HG02623 (cell line): ENCODE measurements around the gene ZYG11A.
"Not testable (repeated sequence)": the region's sequence is repeated elsewhere in the genome, so short reads cannot be mapped to it uniquely, and the experiment has no call there.

Experiments
- ATAC-seq: cut with Tn5 transposase; IDR thresholded peaks from one replicate; pipeline ENCODE4 v1.9.1; 2021; ENCODE audit warnings: moderate library complexity; ENCODE audit not compliant: unreplicated experiment

ZYG11A gene

DNA sequence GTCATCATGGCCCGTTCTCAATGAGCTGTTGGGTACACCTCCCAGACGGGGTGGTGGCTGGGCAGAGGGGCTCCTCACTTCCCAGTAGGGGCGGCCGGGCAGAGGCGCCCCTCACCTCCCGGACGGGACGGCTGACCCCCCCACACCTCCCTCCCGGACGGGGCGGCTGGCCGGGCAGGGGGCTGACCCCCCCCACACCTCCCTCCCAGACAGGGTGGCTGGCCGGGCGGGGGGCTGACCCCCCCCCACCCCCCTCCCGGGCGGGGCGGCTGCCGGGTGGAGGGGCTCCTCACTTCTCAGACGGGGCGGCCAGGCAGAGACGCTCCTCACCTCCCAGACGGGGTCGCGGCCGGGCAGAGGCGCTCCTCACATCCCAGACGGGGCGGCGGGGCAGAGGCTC is 27.2 kb downstream of the ZYG11A start:
- not testable (repeated sequence) for ATAC-seq

DNA sequence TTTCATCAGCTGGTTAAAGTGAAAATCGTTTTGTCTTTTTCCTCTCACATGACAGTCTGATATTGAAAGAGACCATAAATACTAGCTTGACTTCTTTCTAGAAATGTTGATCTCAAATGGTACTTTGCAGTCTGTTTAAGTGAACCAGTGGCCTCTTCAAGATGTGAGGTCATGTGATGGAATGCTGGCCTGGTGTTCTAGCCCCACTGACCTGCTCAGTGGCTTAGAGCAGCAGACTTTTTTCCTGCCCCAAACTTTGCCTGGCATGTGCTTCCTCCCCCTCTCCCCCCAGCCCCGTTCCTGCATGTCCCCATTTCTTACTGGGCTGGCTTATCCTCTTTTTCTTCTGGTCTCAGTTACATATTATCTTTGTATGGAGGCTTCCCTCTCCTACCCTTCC is 34.3 kb downstream of the ZYG11A start:
- ATAC-seq: no peak

DNA sequence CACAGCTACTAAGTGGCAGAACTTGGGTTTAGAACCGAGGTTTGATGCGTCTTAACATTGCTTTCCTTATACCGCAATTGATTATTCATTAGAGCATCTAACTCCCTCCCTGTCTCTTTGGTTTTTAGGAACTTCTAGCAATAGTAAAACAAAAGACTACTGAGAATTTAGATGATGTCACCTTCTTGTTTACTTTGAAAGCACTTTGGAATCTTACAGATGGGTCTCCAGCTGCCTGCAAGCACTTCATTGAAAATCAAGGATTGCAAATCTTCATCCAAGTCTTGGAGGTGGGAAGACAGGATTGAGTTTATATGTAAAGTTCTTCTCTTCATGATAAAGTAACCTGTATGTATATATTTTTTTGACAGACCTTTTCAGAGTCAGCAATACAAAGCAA is 35.0 kb downstream of the ZYG11A start:
- no peak for ATAC-seq

DNA sequence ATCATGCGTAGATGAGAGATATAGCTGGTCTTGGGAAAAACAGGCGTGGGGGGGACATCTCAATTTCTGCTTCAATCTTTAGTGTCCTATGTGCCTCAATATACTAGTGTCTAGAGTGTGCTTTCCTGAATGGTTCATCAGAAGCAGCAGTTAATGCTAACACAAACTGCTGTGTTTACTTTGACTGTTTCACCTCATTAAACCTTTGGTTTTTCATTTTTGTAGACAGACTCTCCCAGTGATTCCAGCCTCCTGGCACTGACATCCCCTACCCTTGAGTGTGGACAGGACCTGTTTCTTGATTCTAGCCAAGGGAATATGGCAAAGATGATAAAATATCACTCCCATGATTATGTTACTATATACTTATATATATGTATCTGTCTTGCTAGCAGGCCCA is 37.6 kb downstream of the ZYG11A start:
- ATAC-seq: no peak

DNA sequence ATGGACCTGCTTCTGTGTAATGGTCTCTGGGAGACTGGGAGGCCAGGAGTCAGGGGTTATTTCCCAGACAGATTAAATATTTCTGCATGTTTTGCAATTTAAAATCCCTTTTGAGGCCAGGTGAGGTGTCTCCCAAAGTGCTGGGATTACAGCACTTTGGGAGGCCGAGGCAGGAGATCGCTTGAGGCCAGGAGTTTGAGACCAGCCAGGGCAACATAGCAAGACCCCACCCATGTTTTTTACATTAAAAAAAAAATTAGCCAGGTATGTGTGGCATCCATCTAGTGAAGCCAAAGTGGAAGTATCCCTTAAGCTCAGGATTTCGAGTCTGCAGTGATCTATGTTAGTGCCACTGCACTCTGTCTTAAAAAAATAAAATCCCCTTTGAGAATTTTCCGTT is 44.9 kb downstream of the ZYG11A start:
- no peak for ATAC-seq

DNA sequence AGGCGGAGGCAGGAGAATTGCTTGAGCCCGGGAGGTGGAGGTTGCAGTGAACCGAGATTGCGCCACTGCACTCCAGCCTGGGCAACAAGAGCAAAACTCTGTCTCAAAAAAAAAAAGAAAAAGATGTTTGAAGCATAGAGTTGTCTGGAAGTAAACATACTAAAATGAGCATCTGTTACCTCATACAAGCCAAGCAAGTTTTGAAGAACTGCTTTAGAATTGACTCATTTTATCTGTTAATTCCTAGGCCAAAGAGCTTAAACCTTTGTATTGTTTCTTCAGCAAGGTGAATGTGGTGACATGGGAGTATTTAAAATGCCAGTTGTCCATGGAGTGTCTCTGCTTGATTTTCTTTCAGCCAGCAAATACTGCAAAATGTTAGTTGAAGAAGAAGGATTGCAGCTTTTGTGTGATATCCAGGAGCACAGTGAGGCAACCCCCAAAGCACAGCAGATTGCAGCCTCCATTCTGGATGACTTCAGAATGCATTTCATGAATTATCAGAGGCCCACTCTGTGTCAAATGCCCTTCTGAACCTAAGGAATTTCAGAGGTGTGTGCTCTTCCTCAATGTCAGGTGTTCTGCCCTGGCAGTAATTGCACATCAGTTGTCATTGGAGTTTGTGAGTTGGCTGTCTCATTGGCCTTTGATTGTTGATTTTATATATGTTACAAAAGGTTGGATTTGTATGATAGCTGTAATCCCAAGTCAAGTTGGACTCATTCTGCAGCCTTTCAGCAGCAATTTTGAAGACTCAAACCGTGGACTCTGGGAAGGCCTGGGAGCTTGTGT is 50.1 kb downstream of the ZYG11A start:
- no peak for ATAC-seq

DNA sequence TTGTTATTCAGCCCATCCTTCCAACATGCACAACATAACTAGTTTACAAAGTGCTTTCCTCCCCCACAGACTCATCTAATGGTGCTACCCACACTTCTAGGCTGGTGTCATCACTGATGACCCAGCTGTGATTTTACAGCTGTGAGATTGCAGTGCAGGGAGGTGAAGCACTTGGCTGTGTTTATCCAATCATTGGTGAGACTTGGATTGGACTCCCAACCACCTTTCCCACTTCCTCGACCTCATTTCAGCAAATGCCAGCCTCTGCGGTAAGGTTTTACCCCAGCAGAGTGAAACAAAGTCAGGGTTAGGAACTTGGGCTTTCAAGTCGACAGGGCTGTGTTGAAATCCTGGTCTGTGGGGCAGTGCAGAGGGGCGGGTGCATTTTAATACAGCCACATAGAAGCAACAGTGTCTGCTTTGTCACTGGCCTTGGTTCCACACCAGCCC is 56.9 kb downstream of the ZYG11A start:
- no peak for ATAC-seq

DNA sequence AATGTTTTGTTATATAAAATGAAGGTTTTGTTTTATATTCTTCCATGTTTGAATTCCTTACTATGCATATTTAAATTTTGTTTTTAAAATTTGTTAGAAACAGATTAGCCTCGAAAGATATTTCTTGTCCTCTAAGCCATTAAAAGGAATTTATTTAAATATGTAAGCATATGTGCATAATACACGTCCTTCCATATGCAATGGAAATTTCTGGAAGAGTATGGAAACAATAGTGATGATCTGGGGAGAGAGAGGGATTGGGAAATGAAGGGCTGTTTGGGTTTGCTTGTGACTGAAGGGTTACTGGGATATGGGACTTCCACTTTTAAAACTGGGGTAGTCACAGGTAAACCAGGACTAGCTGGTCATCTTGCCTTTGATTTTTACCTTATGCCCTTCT is 57.8 kb downstream of the ZYG11A start:
- ATAC-seq: no peak

DNA sequence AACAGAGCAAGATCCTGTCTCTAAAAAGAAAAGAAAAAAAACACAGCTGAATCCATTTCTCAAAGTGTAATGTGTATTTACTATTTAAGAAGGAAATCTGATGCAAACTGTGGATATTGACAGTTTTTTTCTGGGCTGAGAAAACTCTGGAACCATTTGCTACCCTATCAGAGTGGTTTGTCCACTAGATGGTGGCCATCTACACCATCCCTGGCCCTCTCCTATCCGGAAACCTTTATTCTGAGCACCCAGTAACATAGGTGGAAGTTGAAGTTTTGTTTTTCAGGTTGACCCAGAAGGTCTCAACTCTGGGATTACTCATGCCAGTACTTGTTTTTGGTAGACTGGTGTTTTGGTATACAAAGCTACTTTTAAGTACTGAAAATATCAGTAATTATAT is 58.8 kb downstream of the ZYG11A start:
- no peak for ATAC-seq

DNA sequence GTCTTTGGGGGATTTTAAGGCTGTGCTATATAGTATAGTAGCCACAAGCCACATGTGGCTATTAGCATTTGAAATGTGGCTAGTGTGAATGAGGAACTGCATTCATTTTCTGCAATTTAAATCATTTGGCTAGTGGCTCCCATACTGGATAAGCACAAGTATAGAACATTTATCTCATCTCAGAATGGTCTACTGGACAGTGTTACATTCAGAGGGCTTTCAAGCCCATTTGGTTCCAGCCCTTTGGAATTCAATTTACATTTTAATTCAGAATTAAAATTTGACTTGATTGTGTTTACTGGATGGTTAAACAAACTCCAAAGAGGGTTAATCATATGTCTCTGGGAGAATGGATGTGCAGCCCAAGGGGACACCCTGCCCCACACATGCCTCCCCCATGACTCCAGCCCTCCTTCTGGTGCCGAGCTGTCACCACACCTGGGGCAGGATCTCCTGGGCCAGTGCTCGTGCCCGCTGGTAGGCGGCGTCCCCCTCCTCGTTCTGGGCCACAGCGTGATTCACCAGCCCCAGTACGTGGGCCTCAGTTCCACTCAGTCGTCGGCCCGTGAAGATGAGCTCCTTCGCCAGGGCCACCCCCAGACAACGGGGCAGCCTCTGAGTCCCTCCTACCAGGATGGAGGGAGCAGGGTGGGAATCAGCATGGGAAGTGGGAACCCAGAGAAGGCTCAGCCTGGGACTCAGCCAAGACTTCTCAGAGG is 61.8 kb downstream of the ZYG11A start:
- no peak for ATAC-seq

DNA sequence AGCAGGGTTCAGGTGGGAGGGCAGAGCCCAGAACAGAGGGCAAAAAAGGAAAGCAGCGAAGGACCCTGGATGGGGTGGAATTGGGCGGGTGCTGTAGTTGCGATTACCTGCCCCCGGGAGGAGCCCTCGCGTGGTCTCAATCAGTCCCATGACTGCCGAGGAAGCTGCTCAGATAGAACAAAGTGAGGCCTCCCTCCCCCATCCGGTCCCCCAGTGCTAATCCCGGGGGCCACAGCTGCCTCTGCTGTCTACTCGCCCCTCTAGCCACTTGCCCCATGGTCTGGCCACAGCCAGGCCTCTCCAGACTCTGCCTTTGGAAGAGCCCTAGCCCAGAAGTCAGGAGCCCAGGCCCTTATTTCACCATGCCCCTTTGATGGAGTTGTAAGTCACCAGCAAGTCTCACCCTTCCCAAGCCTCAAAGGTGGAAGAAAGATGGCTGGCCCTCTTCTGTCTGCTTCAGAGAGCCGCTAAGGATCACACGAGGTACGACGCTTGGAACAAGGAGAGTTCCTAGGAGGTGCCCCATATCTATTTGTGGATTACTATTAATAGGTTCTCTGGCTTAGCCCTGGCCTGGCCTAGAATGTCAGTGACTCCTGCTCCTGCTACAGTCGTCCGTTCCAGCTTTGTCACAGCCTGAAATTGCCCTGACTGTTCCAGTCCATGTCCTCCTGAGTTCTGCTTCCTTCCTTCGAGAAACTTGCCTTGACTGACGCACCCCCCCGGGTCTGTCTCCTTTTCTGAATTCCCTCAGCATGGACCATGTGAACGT is 62.6 kb downstream of the ZYG11A start:
- no peak for ATAC-seq

DNA sequence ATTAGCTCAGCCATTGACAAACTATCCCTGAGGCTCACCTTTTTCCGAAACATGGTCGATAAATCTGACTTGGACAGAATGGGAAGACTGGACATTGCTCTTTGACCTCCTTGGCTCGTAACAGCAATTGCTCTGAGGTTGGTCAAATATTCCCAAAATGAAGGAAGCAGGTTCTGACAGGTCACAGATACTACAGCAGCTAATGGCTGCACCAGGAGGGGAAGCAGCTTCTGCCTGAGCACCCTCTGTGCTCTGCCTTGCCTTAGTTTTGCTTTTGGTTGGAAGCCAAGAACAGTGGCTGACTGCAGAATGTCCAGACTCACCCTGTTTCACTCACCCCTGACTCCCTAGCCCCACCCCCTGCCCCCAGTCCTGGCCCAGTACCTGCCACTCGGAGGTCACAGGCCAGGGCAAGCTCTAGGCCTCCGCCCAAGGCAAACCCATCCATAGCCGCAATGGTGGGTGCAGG is 63.6 kb downstream of the ZYG11A start:
- ATAC-seq: no peak

DNA sequence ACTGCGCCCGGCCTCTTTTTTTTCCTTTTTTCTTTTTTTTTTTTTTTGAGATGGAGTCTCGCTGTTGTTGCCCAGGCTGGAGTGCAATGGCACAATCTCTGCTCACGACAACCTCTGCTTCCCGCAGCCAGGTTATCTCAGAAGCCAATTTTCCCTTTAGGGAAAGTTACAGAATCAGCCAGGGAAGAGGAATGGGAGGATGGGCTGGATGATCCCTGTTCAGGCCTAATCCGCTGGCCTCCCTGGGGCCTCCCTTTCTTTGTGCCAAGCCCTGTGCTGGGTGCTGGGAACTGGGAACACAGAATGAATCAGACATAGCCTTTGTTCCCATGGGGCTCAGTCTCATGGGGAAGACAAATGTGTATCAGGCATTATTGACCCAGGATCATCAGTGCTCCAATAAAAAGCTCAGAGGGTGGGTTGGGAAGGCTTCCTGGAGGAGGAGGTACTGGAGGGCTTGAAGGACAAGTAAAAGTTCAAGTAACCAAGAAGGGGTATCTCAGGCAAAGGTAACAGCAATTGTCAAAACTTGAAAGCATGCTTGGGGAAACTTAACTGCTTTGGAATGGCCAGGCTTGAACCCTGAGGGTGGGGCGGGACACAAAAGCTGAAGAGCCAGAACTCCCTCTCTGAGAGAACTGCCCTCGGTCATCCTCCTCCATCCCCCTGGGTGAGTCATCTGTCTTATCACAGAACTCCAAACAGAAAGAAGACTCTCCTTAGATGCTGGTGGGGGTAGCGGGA is 64.7 kb downstream of the ZYG11A start:
- no peak for ATAC-seq

DNA sequence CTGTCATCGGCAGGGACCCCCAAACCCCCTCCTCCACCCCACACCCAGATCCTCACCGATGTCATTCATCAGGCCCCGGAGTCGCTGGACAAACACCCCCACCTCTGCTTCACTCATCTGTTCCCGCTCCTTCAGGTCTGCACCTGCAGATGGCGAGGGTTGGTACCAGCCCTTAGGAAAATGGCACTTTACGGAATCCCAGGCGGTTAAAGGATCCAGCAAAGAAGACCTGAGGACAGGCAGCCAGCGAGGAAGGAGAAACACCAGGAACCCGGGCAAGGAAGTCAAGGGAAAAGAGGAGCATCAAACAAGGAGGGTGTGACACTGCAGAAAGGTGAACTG is 65.2 kb downstream of the ZYG11A start:
- no peak for ATAC-seq

DNA sequence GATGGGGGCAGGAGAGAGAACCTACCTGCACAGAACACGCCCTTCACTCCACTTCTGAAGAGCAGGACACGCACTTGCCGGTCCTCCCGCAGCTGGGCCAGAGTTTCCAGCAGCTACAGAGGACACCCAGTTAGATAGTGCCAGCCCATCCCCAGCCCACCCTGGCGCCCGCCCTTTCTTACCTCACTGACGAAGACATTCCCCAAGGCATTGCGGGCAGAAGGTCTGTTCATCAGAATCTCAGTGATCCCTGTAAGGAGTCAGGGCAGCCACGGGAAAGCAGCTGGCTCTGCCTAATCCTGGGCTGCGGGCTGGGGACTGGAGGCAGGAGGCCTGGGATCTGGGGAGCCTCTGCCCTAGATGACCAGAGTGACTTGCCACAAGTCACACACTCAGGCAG is 69.0 kb downstream of the ZYG11A start:
- no peak for ATAC-seq

DNA sequence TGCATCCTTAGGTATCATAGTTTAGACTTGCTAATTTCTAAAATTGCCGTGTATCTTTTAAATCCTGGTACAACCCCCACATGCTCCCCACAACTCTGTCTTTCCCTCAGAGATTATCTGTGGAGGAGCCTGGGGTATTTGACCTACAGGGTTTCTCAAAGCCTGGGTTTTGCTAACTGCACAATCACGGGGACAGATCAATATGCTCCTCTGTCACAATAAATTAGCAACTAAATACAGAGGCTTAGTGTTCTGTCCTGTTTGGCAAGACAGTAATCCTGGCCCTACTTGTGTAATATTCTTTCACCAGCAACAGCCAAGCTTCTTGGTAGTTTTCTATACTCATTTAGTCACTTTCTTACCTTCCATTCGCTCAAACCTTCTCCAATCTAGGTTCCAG is 70.5 kb downstream of the ZYG11A start:
- ATAC-seq: no peak

DNA sequence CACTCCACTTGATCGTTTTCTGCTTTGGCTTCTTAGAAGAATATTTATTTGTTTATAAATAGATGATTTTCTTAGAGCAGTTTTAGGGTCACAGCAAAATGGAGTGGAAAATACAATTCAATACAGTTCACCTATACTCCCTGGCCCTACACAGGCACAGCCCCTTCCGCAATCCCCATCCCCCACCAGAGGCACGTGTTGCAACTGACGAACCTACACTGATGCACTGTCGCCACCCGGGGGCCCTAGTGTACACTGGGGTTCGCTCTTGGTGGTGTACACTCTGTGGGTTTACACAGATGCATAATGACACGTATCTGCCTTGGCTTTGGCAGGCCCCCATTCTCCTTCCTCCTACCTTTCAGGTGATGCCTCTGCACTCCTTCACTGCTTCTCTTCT is 71.0 kb downstream of the ZYG11A start:
- ATAC-seq: no peak

DNA sequence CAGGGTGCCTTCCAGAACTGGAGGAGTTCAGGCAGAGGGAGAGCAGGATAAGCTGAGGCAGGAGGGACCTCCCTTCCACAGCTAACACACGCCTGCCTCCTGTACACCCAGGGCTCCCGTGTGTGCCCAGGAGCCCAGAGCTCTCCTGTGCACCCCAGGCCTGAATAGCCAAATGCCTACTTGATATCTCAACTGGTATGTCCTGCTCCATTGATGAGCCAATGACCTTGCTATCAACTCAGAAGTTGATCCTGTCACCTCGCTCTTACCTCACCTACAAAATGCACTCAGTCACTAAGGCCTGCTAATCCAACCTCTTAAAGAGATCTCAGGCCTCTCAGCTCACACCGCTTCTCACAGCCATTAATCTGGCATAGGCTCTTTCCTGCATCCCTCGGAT is 71.9 kb downstream of the ZYG11A start:
- no peak for ATAC-seq

DNA sequence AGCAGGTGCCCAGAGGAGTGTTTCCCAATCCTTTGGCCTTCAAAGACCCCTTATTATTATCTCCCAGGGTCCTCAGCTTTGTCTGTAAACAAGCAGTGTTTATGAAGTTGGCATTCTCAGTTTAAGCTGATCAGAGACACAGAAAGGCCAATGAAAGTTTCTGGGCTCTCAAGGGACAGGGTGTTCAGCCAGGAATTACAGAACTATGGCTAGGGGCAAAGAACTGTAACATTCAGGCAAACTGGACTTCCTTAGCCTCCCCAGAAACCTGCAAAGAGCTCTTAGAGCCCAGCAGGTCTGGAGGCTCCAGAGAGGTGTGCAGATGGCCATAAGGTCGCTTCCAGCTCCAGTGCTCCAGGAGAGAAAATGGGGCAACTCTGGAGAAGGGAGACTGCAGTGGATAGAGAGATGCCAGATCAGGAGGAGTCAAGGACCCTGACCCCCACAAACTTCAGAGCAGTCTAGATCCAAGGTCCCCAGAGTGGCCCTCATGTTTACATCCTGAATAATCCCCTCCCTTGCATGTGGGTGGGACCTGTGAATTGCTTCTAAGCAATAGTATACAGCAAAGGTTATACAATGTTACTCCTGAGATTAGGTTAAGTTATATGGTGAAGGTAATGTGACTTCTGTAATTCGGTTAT is 72.8 kb downstream of the ZYG11A start:
- no peak for ATAC-seq

DNA sequence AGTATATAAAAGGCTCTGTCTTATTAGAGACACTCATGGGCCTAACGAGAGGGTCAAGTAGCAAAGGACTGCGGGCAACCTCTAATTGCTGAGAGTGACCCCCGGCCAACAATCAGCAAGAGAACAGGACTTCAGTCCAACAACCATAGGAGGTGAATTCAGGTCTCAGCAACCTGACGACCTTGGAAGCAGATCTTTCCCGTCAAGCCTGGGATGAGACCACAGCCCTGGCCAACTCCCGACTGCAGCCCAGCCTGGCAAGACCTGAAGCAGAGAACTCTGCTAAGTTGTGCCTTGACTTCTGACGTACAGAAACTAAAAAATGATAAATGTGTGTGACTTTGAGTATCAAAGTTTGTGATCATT is 73.3 kb downstream of the ZYG11A start:
- no peak for ATAC-seq
